ENCODE measurements around the gene ACE. TPM values are rescaled to one million over a fixed set of nuclear protein-coding genes. Genes with fewer than 3 reads are reported as not detected.

Gene ACE
- total and polyA plus RNA-seq, 12 donors, result 2.0 to 25.8 (median 12.0) TPM

DNA sequence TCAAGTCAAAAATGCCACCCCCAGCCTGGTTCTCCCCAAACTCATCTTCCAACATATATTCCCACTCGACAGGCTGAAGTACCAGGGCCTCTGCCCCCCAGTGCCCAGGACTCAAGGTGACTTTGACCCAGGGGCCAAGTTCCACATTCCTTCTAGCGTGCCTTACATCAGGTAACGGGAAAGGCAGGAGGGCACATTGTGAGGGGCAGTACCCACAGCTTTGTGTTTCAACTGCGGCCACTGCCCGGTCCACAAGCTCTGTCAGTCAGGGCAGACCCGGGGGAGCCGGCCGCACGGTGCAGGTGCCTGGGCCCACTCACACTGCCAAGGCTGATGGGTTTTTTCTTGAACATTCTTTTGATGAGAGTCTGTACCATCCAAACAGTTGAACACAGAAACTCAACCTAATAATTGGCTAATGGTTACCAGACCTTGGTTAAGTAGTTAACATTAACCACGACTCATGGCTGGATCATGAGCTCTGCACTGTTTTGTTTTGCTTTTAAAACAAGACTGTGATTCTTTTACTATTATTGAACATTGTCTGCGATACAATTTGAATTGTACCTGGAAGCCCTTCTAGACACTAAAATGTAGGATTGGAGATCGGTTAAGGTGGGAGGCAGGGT lies 17.6 kb downstream of the ACE start:
- no peak for DNase-seq
- WGBS, 2 donors, result 94% methylated on average over 12 of the region's 12 CpGs
- H3K4me1 ChIP-seq, result peaks cover 0 to 6% (median 0%) of the 10 kb centered on the region in 9 donors
- ATAC-seq, result no peak
- H3K9me3 ChIP-seq, result no peaks in the 10 kb centered on the region
- intact Hi-C loops (cut with DNase I), result loop anchor here in 1 of 10 donors (10.0 kb wide), 1 partner anchor 50 kb away; no protein-coding TSS in a partner anchor
- TF ChIP-seq CTCF (IDR thresholded peaks at IDR 0.05), result no peak
- H3K36me3 ChIP-seq, result peaks cover 0 to 72% (median 0%) of the 10 kb centered on the region in 9 donors
- no peak overlapping the region for H3K27ac ChIP-seq
- H3K4me3 ChIP-seq, result no peak overlapping the region
- H3K27me3 ChIP-seq, result peaks cover 0 to 8% (median 0%) of the 10 kb centered on the region in 7 donors

GRCh38 chr17:63495491-63495890 lies 18.6 kb downstream of the ACE start:
- Histone ChIP-seq H3K4me1 (peaks cover 0 to 6% (median 0%) of the 10 kb centered on the region in 9 donors), H3K4me3 (no peak overlapping the region), H3K36me3 (peaks cover 0 to 62% (median 0%) of the 10 kb centered on the region in 9 donors), H3K9me3 (no peaks in the 10 kb centered on the region), H3K27me3 (peaks cover 0 to 8% (median 0%) of the 10 kb centered on the region in 7 donors), H3K27ac (no peak overlapping the region)
- DNase-seq, result no peak
- intact Hi-C loops (cut with DNase I), result loop anchor here in 1 of 10 donors (10.0 kb wide), 1 partner anchor 49 kb away; no protein-coding TSS in a partner anchor
- no peak for TF ChIP-seq CTCF (IDR thresholded peaks at IDR 0.05)
- 64 to 78% methylated on average over 6 of the region's 6 CpGs for WGBS, 2 donors
- no peak for ATAC-seq

DNA sequence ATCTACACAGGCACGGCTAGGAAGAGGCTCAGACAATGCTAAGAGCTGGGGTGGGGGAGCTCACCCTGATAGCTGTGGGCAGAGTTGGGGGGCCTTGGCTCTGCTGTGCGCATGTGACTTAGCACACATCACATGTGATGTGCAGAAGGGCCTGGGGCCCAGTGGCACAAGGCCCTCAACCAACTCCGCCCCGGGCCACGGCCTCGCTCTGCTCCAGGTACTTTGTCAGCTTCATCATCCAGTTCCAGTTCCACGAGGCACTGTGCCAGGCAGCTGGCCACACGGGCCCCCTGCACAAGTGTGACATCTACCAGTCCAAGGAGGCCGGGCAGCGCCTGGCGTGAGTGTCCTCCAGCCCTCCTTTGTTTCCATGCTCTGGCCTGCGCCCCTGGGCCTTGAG lies 19.3 kb downstream of the ACE start:
- Histone ChIP-seq H3K36me3 (peaks cover 0 to 56% (median 0%) of the 10 kb centered on the region in 9 donors), H3K4me1 (peaks cover 0 to 6% (median 0%) of the 10 kb centered on the region in 9 donors), H3K4me3 (no peak overlapping the region), H3K27ac (no peak overlapping the region), H3K9me3 (no peaks in the 10 kb centered on the region), H3K27me3 (peaks cover 0 to 3% (median 0%) of the 10 kb centered on the region in 7 donors)
- TF ChIP-seq CTCF (IDR thresholded peaks at IDR 0.05), result no peak
- intact Hi-C loops (cut with DNase I), result loop anchor here in 1 of 10 donors (10.0 kb wide), 1 partner anchor 49 kb away; no protein-coding TSS in a partner anchor
- WGBS, 2 donors, result 91 to 93% methylated on average over 12 of the region's 12 CpGs
- ATAC-seq, result no peak
- no peak for DNase-seq

DNA sequence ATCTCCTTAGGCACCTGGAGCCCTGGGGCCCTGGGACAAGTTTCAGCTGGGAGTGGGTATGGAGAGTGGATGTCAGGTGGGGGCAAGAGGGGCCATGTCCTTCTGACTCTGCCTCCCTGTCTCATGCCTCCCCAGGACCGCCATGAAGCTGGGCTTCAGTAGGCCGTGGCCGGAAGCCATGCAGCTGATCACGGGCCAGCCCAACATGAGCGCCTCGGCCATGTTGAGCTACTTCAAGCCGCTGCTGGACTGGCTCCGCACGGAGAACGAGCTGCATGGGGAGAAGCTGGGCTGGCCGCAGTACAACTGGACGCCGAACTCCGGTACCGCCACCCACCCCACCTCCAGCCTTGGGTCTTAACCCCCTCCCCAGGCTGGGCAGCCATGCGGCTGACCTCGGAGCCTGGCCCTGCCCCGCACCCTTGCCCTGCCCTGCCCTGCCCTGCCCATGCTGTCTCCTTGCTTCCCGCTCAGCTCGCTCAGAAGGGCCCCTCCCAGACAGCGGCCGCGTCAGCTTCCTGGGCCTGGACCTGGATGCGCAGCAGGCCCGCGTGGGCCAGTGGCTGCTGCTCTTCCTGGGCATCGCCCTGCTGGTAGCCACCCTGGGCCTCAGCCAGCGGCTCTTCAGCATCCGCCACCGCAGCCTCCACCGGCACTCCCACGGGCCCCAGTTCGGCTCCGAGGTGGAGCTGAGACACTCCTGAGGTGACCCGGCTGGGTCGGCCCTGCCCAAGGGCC lies 20.0 kb downstream of the ACE start:
- no peak for TF ChIP-seq CTCF (IDR thresholded peaks at IDR 0.05)
- intact Hi-C loops (cut with DNase I), result loop anchor here in 1 of 10 donors (10.0 kb wide), 1 partner anchor 48 kb away; no protein-coding TSS in a partner anchor
- Histone ChIP-seq H3K27me3 (peaks cover 0 to 3% (median 0%) of the 10 kb centered on the region in 7 donors), H3K36me3 (peaks cover 0 to 49% (median 0%) of the 10 kb centered on the region in 9 donors), H3K4me1 (peaks cover 0 to 6% (median 0%) of the 10 kb centered on the region in 9 donors), H3K27ac (no peak overlapping the region), H3K9me3 (no peaks in the 10 kb centered on the region), H3K4me3 (no peak overlapping the region)
- WGBS, 2 donors, result 90 to 92% methylated on average over 36 of the region's 36 CpGs
- no peak for DNase-seq
- no peak for ATAC-seq
